Keratinocyte (primary cell): Measurements from ENCODE around the gene PRR3. TPM values are rescaled to one million over a fixed set of nuclear protein-coding genes. Genes with fewer than 3 reads are reported as not detected.
A peak's percentile ranks its signal among the peaks of the same experiment; 100 is the strongest.
"Not testable (repeated sequence)": the region's sequence is repeated elsewhere in the genome, so short reads cannot be mapped to it uniquely, and the experiment has no call there.

Experiments used
- DNase-seq: peaks from one replicate; pipeline ENCODE4 v3.0.0-alpha.2; 2011; ENCODE audit warnings: low read depth, missing footprints, low spot score
- FAIRE-seq: peaks from 2 replicates; lab custom pipeline; 2011; peaks lifted over from hg19 to GRCh38; lab: Jason Lieb, UNC
- H2AFZ ChIP-seq: 2 replicates; pipeline ENCODE4 v1.6.0; 2012; ENCODE audit warnings: low read length, control low read depth, inconsistent platforms; ENCODE audit not compliant: control insufficient read depth
- H3K27ac ChIP-seq: 2 replicates; pipeline ENCODE4 v1.5.1; 2011; ENCODE audit warnings: low read length; ENCODE audit not compliant: control insufficient read depth, insufficient read depth
- H3K27me3 ChIP-seq: 3 replicates; pipeline ENCODE4 v1.6.0; 2011; ENCODE audit warnings: low read length; ENCODE audit not compliant: control insufficient read depth, insufficient read depth; ENCODE audit errors: extremely low read depth
- H3K36me3 ChIP-seq, 2 experiments: 2 replicates in 1 of 2; 3 replicates in 1 of 2; pipeline ENCODE4 v1.5.1; 2011; ENCODE audit warnings: low read length in 2 of 2, mild to moderate bottlenecking in 1 of 2; ENCODE audit not compliant: control insufficient read depth in 2 of 2, insufficient read depth in 2 of 2; ENCODE audit errors: extremely low read depth in 1 of 2
- H3K4me1 ChIP-seq: 3 replicates; pipeline ENCODE4 v1.5.1; 2011; ENCODE audit warnings: low read length; ENCODE audit not compliant: control insufficient read depth, insufficient read depth; ENCODE audit errors: extremely low read depth
- H3K4me2 ChIP-seq: 3 replicates; pipeline ENCODE4 v1.6.0; 2011; ENCODE audit warnings: low read depth, low read length; ENCODE audit not compliant: control insufficient read depth, insufficient read depth; ENCODE audit errors: extremely low read depth
- H3K4me3 ChIP-seq, 3 experiments: fragments of 200-600 bp in 1 of 3; sonication (generic) in 1 of 3; 2 replicates in 2 of 3; 3 replicates in 1 of 3; pipeline ENCODE4 v1.5.1; 2011 to 2016; ENCODE audit warnings: low read length in 3 of 3, mild to moderate bottlenecking in 3 of 3, control low read depth in 2 of 3, inconsistent platforms in 1 of 3, low read depth in 1 of 3, mixed read lengths in 1 of 3, mixed run types in 1 of 3, moderate library complexity in 1 of 3; ENCODE audit not compliant: control insufficient read depth in 2 of 3, insufficient read depth in 2 of 3; ENCODE audit errors: extremely low read depth in 1 of 3
- H3K79me2 ChIP-seq: 2 replicates; pipeline ENCODE4 v1.6.0; 2012; ENCODE audit warnings: low read length; ENCODE audit not compliant: control insufficient read depth, insufficient read depth
- H3K9ac ChIP-seq: 3 replicates; pipeline ENCODE4 v1.6.0; 2011; ENCODE audit warnings: low read length; ENCODE audit not compliant: control insufficient read depth, insufficient read depth; ENCODE audit errors: extremely low read depth
- H3K9me1 ChIP-seq: 3 replicates; pipeline ENCODE4 v1.6.0; 2011; ENCODE audit warnings: low read length; ENCODE audit not compliant: control insufficient read depth, insufficient read depth; ENCODE audit errors: extremely low read depth
- H3K9me3 ChIP-seq: 2 replicates; pipeline ENCODE4 v1.5.1; 2012; ENCODE audit warnings: low read depth, low read length; ENCODE audit not compliant: control insufficient read depth
- H4K20me1 ChIP-seq: 3 replicates; pipeline ENCODE4 v1.6.0; 2011; ENCODE audit warnings: low read length; ENCODE audit not compliant: control insufficient read depth, insufficient read depth; ENCODE audit errors: extremely low read depth
- EZH2 ChIP-seq: IDR thresholded peaks from one replicate; pipeline ENCODE4 v1.6.1; 2012; ENCODE audit warnings: inconsistent platforms, mild to moderate bottlenecking, low read length, moderate library complexity
- dilution Hi-C: fragments of 300-500 bp; cut with MboI; formaldehyde crosslinking; loops from one replicate; pipeline ENCODE4 v1.7.0; 2020; ENCODE audit warnings: low sequenced_read_pairs; ENCODE audit not compliant: extremely low pct_ligation_motif_present
- polyA plus RNA-seq, 5 experiments: library from polyadenylated mRNA; depleted of rRNA in 3 of 5; stranded (reverse) in 3 of 5; stranded (forward) in 1 of 5; unstranded in 1 of 5; fragments of >200 nt; gene quantifications; 1 replicate in 1 of 5; 2 replicates in 3 of 5; 3 replicates in 1 of 5; pipeline versions ENCODE4 v1.2.1 to v1.2.3, GENCODE V29; 2011 to 2012; ENCODE audit warnings: missing spikeins in 2 of 5, low read depth in 1 of 5, low replicate concordance in 1 of 5
- TF ChIP-seq, protein P1 (sequence below), 3 experiments: IDR thresholded peaks in 1 of 3; conservative IDR thresholded peaks in 1 of 3; optimal IDR thresholded peaks in 1 of 3; 2 replicates in 2 of 3; 3 replicates in 1 of 3; pipeline versions ENCODE3 to v1.5.1; 2011; ENCODE audit warnings: low read length in 3 of 3, mild to moderate bottlenecking in 3 of 3, moderate library complexity in 2 of 3, control low read depth in 1 of 3, inconsistent platforms in 1 of 3; ENCODE audit not compliant: insufficient read depth in 2 of 3; ENCODE audit errors: extremely low read depth in 1 of 3

The PRR3 gene
- polyA plus RNA-seq, 1 donor (not counting 4 experiments of a cell fraction or from before 2014, with no cell fraction given): 6.1 TPM

DNA sequence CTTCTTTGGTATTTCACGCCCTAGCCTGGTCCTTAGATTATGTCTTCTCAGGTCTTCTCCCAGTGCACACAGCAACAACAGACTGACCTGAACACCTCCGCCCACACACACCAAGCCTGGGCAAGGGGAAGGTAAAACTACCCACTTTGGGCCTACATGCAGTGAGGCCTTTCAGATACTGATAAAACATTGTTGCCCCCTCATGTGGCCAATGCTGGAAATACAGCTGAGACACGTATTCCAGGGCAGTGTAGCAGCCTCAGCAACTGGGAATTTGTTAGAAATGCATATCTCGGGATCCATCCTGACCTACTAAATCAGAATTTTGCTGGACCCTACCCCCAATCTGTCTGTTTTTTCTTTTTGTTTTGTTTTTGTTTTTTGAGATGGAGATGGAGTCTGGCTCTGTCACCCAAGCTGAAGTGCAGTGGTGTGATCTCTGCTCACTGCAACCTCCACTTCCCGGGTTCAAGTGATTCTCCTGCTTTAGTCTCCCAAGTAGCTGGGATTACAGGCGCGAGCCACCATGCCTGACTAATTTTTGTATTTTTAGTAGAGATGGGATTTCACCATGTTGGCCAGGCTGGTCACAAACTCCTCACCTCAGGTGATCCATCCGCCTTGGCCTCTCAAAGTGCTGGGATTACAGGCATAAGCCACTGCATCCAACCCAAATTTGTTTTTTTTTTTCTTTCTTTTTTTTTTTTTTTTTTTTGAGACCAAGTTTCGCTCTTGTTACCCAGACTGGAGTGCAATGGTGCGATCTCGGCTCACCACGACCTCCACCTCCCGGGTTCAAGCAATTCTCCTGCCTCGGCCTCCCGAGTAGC lies 40.4 kb downstream of the PRR3 start:
- peak; percentile 76 for FAIRE-seq
- H3K9ac ChIP-seq, H3K27ac ChIP-seq, H3K9me1 ChIP-seq, H3K4me3 ChIP-seq, H2AFZ ChIP-seq, H3K9me3 ChIP-seq, H3K27me3 ChIP-seq, DNase-seq, H3K4me1 ChIP-seq, H3K4me2 ChIP-seq, dilution Hi-C loops, H4K20me1 ChIP-seq: not testable (repeated sequence)
- TF ChIP-seq, protein P1, sequence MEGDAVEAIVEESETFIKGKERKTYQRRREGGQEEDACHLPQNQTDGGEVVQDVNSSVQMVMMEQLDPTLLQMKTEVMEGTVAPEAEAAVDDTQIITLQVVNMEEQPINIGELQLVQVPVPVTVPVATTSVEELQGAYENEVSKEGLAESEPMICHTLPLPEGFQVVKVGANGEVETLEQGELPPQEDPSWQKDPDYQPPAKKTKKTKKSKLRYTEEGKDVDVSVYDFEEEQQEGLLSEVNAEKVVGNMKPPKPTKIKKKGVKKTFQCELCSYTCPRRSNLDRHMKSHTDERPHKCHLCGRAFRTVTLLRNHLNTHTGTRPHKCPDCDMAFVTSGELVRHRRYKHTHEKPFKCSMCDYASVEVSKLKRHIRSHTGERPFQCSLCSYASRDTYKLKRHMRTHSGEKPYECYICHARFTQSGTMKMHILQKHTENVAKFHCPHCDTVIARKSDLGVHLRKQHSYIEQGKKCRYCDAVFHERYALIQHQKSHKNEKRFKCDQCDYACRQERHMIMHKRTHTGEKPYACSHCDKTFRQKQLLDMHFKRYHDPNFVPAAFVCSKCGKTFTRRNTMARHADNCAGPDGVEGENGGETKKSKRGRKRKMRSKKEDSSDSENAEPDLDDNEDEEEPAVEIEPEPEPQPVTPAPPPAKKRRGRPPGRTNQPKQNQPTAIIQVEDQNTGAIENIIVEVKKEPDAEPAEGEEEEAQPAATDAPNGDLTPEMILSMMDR (optimal IDR thresholded peaks at IDR 0.05 in 1 of 3, IDR thresholded peaks at IDR 0.05 in 1 of 3, conservative IDR thresholded peaks at IDR 0.05 in 1 of 3; ENCODE audit: extremely low read depth in 1 of 3, insufficient read depth in 2 of 3, low read length in 3 of 3): peak; percentile 69 to 96 (median 91)
- peaks cover 16 to 36% of the 10 kb centered on the region in 2 experiments for H3K36me3 ChIP-seq
- H3K79me2 ChIP-seq: peaks cover 15% of the 10 kb centered on the region

DNA sequence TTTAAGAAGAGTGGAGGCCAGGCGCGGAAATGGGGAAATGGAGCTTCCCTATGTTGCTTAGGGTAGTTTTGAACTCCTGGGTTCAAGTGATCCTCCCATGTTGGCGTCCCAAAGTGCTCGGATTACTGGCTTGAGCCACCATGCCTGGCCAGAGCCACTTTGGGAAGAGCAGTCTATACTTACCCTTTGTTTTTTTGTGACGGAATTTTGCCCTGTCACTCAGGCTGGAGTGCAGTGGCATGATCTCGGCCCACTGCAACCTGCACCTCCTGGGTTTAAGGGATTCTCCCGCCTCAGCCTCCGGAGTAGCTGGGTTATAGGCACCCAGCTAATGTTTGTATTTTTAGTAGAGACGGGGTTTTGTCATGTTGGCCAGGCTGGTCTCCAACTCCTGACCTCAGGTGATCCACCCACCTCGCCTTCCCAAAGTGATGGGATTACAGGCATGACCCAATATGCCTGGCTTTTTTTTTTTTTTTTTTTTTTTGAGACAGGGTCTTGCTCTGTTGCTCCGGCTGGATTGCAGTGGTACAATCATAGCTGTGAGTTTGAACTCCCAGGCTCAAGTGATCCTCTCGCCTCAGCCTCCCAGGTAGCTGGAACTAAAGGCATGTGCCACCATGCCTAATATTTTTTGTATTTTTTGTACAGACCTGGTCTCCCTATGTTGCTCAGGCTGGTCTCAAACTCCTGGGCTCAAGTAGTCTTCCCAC lies 42.0 kb downstream of the PRR3 start:
- Histone ChIP-seq H3K4me1 (no peaks in the 10 kb centered on the region), H3K9ac (no peak overlapping the region), H3K9me1 (no peaks in the 10 kb centered on the region), H3K27me3 (no peaks in the 10 kb centered on the region), H4K20me1 (no peaks in the 10 kb centered on the region), H3K79me2 (peaks cover 5% of the 10 kb centered on the region), H3K9me3 (no peaks in the 10 kb centered on the region), H3K36me3 (peaks cover 27 to 39% of the 10 kb centered on the region in 2 experiments), H3K4me2 (no peak overlapping the region), H2AFZ (no peak overlapping the region), H3K27ac (no peak overlapping the region), H3K4me3 (no peak overlapping the region)
- no peak for FAIRE-seq
- no peak for DNase-seq
- dilution Hi-C loops: no loop called here
- TF ChIP-seq, protein P1 (optimal IDR thresholded peaks at IDR 0.05 in 1 of 3, IDR thresholded peaks at IDR 0.05 in 1 of 3, conservative IDR thresholded peaks at IDR 0.05 in 1 of 3; ENCODE audit: extremely low read depth in 1 of 3, insufficient read depth in 2 of 3, low read length in 3 of 3): no peak
- no peak for TF ChIP-seq EZH2
